NOMO-1 treated with dmso at 0.1 percent for 144 hours (cell line): ENCODE measurements around the gene SPATA6L.

Experiments
- DNase-seq: peaks from one replicate; lab custom pipeline; 2025; ENCODE audit not compliant: unreplicated experiment; lab: John Stamatoyannopoulos, UW

SPATA6L gene, protein sequence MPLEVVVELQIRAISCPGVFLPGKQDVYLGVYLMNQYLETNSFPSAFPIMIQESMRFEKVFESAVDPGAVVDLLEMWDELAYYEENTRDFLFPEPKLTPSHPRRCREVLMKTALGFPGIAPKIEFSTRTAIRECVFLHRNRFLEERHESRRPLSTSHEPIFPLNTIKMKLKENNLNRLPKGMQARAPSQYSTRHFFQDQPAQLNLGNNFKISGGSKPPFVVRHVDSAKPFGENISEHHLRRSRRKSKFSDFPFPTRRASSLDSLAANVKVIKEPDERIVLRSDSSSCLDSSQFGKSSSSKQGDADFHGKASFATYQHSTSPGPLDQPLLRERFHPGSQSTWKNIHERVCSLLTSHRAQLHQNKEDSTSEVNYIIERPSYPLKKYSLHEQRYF

DNA sequence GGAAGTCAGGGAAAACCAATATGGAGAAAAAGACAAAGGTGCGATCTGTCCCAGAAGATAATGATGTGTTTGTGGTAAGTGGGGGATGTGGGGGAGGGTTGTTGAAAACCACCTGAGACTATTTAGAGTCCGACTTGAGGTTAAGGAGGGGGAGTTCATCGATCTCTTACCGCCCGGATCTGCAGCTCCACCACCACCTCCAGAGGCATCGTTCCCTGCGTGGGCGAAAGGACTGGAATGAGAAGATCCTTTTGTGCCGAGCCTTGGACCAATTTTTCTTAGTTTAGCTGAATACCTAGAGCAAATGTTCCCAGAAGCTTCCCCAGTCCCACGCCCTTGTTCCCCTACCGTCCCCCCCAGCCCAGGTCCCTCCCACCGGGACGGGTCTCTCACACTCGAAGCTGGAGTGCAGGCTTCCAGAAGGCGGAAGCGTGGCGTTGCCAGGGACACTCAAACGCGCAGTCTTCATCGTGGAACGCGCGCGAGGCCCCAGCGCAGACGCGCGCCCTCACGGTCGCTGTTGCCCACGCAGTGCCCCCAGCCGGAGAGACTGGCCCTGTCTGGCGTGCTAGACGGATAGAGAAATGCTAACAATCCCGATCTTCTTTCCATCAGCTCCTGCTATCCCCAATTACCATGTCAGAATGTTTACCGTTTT, at the start of gene SPATA6L:
Gene SPATA6L, minus strand, starts transcription at position 439 of the 658 bp plus-strand sequence. Its CDS starts 230 bp downstream, at position 209.
- DNase-seq, result no peak

DNA sequence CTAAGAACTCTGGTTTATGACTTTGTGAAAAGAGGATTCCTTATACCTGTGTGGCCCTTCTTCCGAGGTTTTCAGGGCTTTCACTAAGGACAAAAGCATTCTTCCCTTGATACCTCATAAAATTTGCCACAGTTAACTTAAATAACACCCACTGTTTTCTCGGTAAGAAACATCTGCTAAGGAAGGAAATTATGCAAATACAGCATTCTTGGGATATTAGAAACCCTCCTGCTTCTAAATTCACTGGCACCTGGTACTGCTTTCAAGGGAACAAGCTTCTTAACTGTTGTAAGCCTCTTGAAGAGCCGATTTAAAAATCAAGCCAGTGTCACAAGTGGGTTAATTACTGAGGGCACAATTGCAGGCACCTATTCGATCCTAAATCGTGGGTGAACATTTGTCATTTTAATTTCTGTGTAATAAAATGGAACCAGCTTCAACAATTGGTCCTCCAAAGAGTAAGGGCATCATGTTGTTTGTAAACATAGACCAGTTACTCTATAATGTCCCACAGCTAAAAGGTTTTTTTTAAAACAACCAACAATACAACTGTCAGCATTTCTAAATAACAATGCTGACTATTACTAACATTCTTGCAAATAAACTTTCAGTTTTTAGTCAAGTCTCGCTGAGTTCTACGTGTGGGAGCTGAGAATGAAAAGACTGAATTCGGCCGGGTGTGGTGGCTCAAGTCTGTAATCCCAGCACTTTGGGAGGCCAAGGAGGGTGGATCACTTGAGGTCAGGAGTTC, 48.2 kb upstream of the SPATA6L start:
- DNase-seq, result no peak

DNA sequence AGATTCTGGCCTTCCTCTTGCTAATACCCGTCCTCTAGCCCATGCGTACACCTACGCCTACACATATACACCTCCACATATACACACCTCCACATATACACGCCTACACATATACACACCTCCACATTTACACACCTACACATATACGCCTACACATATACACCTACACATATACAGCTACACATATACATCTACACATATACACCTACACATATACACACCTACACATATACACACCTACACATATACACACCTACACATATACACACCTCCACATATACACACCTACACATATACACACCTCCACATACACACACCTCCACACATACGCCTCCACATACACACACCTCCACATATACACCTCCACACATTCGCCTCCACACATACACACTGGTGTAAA, 47.6 kb upstream of the SPATA6L start:
- DNase-seq, result no peak

DNA sequence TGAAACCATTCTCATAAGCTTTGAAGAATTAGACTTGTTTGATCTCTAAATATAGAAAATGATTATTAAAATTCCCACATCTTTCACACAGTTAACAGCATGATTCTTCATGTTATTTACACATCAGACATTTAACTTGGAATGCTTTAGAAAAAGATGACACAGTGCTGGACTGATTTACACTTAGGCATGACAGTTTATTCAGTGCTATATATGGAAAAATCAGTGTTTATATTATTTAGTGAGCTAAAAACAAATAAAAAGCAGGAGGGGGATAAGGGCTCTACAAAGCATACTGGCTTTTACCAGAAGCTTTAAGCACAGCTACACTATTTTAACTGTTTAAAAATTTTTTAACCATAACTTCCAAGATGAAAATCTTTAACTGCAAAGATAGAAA, 43.1 kb upstream of the SPATA6L start:
- DNase-seq, result no peak

DNA sequence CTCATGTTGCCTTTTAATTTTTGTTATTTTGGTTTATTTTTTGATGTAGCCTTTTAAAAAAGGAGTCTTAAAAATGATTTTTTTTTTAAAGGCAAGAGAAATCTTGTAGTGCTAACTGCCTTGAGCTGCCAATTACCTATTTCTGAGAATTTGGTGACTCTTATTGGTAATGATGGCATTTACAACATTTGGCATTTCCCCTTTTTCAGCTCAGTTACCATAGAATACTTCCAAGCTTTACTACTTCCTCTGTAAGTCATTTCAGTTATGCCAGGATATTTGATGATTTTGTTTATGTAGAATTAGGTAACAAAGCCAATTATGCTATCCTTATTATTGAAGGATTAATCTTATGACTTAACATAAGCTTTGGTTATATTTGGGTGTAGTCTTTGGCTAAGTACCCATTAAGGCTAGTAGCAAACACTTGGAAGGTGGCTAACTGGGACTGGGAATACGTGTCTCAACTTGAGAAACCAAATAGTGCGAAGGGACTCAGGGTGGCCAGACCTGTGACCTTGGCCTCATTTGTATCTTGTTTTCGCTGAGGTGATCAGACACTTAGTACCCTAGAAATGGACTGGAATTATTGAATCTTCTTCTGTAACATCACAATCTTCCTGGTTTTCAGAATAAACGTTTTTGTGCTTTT, 40.8 kb upstream of the SPATA6L start:
- DNase-seq, result no peak

DNA sequence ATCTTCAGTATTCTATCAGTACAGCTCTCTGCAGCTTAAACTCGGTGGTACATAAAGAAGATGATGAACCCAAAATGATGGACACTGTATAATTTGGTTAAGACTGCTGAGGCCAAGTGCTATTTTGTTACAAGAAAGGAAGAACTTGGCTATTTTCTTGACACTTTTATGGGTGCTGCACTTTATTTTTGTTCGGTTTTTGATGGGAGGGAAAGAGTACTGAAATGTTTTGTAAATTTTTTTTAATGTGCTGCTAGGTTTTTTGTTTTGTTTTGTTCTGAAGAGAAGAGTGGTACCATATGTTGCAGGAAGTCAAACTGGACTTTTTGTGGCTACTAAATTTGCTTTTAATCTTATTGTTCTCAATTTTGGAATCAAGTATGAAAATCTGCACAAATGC, 39.7 kb upstream of the SPATA6L start:
- no peak for DNase-seq

DNA sequence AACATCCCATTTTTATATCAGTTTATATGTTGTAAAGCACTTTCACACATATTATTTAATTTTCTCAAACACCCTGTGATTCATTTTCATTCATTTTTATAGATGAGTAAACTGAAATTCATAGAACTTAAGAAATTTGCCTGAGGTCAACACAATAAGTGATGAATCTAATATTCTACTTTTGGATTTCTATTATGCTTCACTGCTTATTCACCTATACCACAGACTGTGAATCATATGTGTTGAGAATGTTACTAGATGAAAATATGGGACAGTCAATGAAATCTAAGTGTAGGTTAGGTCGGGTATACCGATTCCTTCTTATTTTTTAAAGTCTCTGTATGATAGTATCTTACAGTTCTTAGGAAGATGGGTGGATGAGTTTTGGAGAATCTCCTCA, 37.8 kb upstream of the SPATA6L start:
- DNase-seq, result no peak

DNA sequence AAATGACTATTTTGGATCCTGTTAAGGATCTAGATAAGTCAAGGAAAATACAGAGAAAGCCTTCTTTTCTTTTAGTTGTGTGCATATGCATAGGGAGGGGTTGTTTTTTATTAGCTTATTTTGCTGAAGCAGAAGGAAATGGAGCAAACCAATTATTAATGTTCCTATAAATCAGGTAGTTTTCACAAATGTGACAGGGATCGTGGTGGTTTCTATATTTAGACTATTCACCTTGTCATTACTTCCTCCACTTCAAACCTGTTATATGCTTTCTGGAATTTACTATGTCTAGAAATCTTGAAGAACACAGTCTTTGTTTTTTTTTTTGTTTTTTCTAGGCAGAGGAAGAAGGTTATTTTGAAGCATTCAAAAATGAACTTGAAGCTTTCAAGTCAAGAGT, 35.2 kb upstream of the SPATA6L start:
- DNase-seq, result no peak

DNA sequence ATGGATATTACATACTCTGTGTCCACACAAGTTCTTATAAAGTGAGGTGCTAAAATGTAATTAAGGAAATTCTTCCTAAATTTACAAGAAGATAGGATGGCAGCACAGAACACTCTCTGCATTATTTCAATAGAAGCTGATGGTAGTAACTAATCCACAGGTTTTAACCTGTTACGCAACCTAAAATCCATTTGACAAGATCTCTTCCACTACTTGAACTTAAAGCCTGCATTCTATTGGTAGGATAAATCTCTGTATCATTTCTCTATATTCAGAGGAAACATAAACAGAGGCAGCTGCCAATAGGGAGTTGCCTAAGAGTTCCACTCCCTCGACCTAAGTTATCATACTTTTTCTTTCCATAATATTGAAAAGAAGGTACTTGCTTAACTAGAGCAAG, 34.7 kb upstream of the SPATA6L start:
- DNase-seq, result no peak

DNA sequence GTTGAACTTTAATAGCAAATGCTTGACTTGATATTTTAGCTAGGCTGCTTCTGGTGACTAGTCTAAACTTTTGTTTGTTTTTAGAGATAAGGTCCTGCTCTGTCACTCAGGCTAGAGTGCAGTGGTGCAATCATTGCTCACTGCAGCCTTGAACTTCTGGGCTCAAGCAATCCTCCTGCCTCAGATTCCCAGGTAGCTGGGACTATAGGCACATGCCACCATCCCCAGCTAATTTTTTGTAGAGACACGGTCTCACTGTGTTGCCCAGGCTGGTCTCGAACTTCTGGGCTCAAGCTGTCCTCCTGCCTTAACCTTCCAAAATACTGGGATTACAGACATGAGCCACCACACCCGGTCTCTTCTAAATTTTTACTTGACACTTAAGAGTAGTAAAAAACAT, 33.8 kb upstream of the SPATA6L start:
- DNase-seq, result no peak

DNA sequence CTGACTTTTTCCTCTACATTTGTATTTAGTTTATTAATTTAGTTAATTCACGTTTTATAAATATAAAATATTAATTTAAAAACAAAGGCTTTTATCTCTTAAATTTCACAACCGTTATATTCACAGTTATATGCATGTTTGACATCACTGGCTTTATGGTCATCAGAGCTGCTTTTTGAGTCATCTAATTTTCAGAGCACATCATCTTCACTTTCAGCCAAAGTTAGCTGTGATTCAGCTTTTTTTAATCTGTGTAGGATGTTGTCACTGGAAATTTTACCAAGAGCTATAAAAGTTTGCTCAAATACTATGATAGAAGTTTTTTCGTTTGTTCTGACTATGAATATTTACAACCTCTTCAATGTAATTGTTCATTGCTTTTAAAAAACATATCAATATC, 25.5 kb upstream of the SPATA6L start:
- DNase-seq, result no peak

DNA sequence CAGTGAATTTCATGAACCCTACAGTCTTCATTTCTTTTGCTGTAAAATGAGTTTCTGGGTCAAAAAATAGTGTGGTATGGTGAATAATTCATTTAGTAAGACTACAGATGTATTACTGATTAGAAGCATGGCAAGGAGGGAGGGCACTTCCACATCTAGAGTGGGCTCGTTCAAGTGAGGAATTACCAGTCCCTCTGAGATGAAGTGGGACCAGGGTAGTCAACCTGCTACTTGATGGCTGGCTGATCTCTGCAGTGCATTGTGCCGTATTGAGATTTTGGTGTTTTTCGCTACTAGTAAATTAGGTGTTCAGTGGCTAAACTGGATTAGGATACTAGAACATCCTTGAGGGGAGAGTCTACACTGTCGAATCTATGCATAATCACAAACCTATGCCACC, 23.9 kb upstream of the SPATA6L start:
- DNase-seq, result no peak

DNA sequence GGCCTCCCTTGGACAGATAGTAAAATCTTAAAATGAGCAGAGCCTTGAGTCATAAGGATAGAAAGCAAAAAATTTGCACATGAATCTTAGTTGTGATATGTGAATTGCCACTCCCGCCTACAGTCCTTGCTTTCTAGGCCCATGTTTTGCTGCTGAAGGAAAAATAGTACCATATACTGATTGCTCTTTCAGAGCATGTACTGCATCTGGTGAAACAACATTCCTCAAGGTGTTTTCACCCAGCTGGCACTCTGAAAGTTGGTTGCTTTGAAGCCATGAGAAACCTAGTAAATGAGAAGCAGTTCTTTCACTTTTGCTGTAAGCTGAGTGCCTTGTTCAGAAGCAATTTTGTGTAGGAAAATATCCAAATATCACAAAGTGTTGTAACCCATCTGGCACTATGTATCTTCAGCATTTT, 23.4 kb upstream of the SPATA6L start:
- DNase-seq, result no peak

DNA sequence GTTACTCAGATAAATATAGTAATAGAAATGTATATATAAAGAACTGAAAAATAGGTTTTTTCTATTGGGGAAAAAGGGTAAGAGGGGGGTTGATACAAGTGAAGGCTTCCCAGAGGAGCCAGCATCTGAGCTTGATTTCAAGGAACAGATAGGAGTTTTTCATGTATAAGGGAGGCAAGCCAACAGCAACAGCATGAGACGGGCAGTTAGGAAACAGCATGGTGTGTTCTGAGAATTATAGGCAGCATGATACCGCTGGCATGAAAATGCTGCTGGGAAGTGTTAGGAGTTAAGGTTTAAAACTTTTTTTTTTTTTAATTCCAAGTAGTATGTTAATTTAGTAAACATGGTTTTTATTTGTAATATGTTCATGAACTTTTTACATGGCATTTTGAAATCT, 22.7 kb upstream of the SPATA6L start:
- no peak for DNase-seq

DNA sequence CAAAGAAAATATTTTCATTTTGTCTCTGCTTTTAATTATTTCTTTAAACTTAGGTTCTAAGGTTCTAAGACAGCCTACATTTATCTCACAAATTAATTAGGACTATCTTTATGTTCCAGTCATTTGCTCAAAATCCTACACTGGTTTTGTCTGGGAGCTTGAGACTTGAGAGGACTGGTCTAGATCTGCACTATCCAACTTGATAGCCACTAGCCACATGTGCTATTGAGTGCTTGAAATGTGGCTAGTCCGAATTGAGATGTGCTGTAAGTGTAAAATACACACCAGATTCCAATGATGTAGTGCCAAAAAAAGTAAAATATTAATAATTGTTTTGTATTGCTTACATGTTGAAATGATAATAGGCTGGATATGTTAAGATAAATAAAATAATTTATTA, 20.3 kb upstream of the SPATA6L start:
- no peak for DNase-seq

DNA sequence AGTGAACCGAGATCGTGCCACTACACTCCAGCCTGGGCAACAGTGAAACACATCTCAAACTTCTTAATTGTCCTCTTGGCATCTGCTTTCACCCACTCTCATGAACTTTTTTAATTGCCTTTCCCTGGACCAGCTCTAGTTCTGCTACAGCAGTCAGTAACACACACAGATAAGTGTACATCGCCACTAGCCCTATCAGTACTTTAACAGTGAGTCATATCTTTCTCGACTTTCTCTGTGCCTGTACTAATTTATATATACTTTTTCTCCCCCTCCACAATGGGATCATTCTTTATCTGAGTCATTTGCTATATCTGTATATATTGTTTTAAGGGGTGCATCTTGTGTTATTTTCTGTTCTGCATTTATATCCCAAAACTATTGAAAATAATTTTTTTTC, 19.8 kb upstream of the SPATA6L start:
- no peak for DNase-seq

DNA sequence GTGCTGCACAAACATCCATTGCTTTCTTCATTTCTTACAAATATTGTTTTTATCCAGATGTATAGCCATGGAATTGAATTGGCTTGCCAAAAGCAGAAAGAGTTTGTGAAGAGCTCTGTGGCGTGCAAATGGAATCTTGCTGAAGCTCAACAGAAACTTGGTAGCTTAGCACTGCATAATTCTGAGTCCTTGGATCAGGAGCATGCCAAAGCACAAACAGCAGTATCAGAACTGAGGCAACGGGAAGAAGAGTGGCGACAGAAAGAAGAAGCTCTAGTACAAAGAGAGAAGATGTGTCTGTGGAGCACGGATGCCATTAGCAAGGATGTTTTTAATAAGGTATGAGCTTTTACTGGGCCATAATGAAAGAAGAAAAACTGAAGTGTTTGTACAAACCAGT, 18.5 kb upstream of the SPATA6L start:
- DNase-seq, result no peak

DNA sequence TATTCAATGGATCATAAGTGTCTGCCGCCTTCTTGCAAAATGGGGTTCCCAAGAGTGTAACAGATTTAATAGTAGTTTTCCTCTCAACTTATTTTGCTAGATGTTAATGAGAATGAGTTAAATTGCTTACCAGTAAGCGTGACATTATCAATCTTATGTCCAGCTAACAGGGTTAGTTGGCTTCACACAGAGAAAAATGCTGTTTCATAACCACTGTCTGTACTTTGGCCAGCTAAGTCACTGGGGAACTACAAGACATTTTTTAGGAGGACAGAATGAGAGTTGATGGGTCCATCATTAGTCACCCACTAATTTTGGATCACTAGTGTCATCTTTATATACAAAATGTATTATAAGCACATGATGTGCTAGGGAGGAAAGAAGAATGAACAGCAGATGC, 14.5 kb upstream of the SPATA6L start:
- DNase-seq, result no peak

DNA sequence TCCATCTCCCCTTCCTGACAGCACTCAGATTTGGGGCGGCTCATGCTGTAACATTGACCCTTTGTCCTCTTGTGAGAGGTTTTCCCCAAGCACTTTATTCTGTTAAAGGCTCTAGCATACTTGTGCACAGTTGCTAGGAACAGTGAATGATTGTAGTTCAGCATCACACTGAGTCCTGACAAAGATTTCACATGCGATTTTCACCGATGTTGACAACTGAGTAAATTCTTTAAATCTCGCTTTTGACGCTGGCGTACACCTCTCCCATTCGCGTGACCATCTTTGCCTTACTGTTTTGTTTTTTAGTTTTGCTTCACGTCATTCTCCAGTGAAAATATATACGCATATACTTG, 13.9 kb upstream of the SPATA6L start:
- DNase-seq, result no peak

DNA sequence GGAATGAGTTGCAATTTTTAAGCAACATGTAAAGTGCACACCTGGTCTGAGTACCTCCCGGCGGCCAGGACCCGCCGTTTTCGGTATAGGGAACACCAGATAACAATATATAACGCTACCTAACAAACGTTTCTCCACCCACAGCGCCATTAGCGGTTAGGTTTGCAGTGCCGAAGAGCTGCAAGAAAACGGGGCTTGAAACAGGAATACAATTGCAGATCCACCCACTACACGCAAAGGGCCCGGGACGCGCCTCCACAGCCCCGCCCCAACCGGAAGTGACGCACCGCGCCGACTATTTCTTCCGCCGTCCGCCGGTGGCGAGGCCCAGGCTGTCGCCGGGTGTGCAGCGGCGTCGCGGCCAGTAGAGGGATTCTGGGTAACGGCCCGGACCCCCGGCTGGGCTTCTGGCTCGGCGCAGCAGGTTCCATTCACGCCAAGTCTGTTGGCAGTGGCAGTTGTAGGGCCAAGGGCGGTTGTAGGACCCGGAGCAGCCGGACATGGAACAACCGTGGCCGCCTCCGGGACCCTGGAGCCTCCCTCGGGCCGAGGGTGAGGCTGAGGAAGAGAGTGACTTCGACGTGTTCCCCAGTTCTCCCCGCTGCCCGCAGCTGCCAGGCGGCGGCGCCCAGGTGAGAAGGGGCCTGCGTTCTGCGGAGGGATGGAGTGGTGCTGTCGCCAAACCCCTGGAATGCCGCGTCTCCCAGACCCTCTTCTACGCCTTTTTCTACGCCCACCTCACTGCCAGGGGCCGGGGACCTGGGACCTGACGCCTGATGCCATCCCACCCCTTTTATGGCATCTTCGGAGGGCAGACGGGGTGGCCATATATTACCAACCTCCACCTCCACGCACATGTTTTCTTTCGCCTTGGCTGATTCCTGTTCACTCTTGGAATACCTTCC, 13.2 kb upstream of the SPATA6L start, which contains the start of gene CDC37L1:
Gene CDC37L1, plus strand, starts transcription at position 302 of the 905 bp plus-strand sequence. Its CDS starts 199 bp downstream, at position 501.
- DNase-seq, result peak; percentile 86
